Liver (tissue), 9 donors: ENCODE data around the gene MED27. TPM values are rescaled to one million over a fixed set of nuclear protein-coding genes. Genes with fewer than 3 reads are reported as not detected.

Source experiments
- DNase-seq: peaks from one replicate; pipeline ENCODE4 v3.0.0-alpha.2; 2017; ENCODE audit warnings: low spot score
- H3K27ac ChIP-seq, 2 donors: one replicate each; pipeline ENCODE4 v1.7.0; 2013; ENCODE audit warnings: inconsistent platforms in 2 of 2, low read length in 2 of 2, control low read depth in 1 of 2, low read depth in 1 of 2, mild to moderate bottlenecking in 1 of 2
- H3K27me3 ChIP-seq, 4 donors: one replicate each; pipeline versions ENCODE4 v1.6.1 to v1.7.0; 2013; ENCODE audit warnings: low read length in 3 of 4, inconsistent platforms in 1 of 4, mild to moderate bottlenecking in 1 of 4, moderate library complexity in 1 of 4; ENCODE audit not compliant: control insufficient read depth in 4 of 4, insufficient read depth in 4 of 4
- H3K36me3 ChIP-seq, 4 donors: one replicate each; pipeline versions ENCODE4 v1.6.1 to v1.7.0; 2013; ENCODE audit warnings: low read length in 3 of 4, mild to moderate bottlenecking in 3 of 4, low read depth in 1 of 4, moderate library complexity in 1 of 4; ENCODE audit not compliant: control insufficient read depth in 4 of 4, insufficient read depth in 3 of 4
- H3K4me1 ChIP-seq, 4 donors: one replicate each; pipeline versions ENCODE4 v1.6.1 to v1.7.0; 2013; ENCODE audit warnings: low read length in 3 of 4, mild to moderate bottlenecking in 3 of 4, moderate library complexity in 1 of 4; ENCODE audit not compliant: control insufficient read depth in 4 of 4, insufficient read depth in 4 of 4
- H3K4me3 ChIP-seq, 3 donors: one replicate each; pipeline versions ENCODE4 v1.6.1 to v1.7.0; 2013; ENCODE audit warnings: low read length in 3 of 3, control low read depth in 1 of 3, low read depth in 1 of 3, mild to moderate bottlenecking in 1 of 3
- H3K9ac ChIP-seq, 2 donors: one replicate each; pipeline ENCODE4 v1.7.0; 2013; ENCODE audit warnings: low read length in 2 of 2, mild to moderate bottlenecking in 2 of 2, moderate library complexity in 2 of 2, control low read depth in 1 of 2, low read depth in 1 of 2
- H3K9me3 ChIP-seq, 4 donors: one replicate each; pipeline versions ENCODE4 v1.6.1 to v1.7.0; 2013; ENCODE audit warnings: low read length in 3 of 4; ENCODE audit not compliant: control insufficient read depth in 4 of 4
- ATF3 ChIP-seq: IDR thresholded peaks from 2 replicates; pipeline ENCODE4 v1.6.1; 2016; ENCODE audit warnings: antibody characterized with exemption
- CTCF ChIP-seq: fragments of 150-350 bp; IDR thresholded peaks from 2 replicates; pipeline ENCODE4 v1.5.1; 2017; ENCODE audit warnings: improper control_type of control experiment, low read depth, low read length; ENCODE audit not compliant: missing input control
- FOXA2 ChIP-seq: IDR thresholded peaks from 2 replicates; pipeline ENCODE4 v1.6.1; 2016; ENCODE audit warnings: antibody characterized with exemption
- GABPA ChIP-seq, 2 donors: IDR thresholded peaks in 1 of 2; conservative IDR thresholded peaks in 1 of 2; 2 replicates each; pipeline ENCODE4 v1.6.1; 2016; ENCODE audit warnings: antibody characterized with exemption in 2 of 2, mild to moderate bottlenecking in 1 of 2, moderate library complexity in 1 of 2
- HNF4G ChIP-seq: IDR thresholded peaks from 2 replicates; pipeline ENCODE4 v1.6.1; 2016; ENCODE audit warnings: antibody characterized with exemption
- JUND ChIP-seq, 2 donors: IDR thresholded peaks; 2 replicates each; pipeline ENCODE4 v1.6.1; 2016; ENCODE audit warnings: antibody characterized with exemption in 2 of 2
- RAD21 ChIP-seq, 2 donors: IDR thresholded peaks; 2 replicates each; pipeline ENCODE4 v1.6.1; 2016; ENCODE audit warnings: antibody characterized with exemption in 2 of 2, mild to moderate bottlenecking in 2 of 2
- REST ChIP-seq: IDR thresholded peaks from 2 replicates; pipeline ENCODE4 v1.6.1; 2016; ENCODE audit warnings: antibody characterized with exemption, mild to moderate bottlenecking
- RXRA ChIP-seq, 2 donors: IDR thresholded peaks; 2 replicates each; pipeline ENCODE4 v1.6.1; 2017 to 2018; ENCODE audit warnings: antibody characterized with exemption in 2 of 2, mild to moderate bottlenecking in 1 of 2
- SP1 ChIP-seq: IDR thresholded peaks from 2 replicates; pipeline ENCODE4 v1.6.1; 2018; ENCODE audit warnings: antibody characterized with exemption, mild to moderate bottlenecking
- TAF1 ChIP-seq: conservative IDR thresholded peaks from 2 replicates; pipeline ENCODE4 v1.6.1; 2016; ENCODE audit warnings: antibody characterized with exemption, mild to moderate bottlenecking
- ZBTB33 ChIP-seq: IDR thresholded peaks from 2 replicates; pipeline ENCODE4 v1.6.1; 2016; ENCODE audit warnings: antibody characterized with exemption
- WGBS: extraction: QIAGEN DNeasy Blood & Tissue Kit; methylation state at CpG from one replicate; pipeline ENCODE4 v1.1.7; 2013; 5-methylcytosine and 5-hydroxymethylcytosine counted together
- polyA plus RNA-seq, 2 donors: library from polyadenylated mRNA; stranded (reverse) in 1 of 2; unstranded in 1 of 2; fragments of 200-250 nt in 1 of 2; fragments of >200 nt in 1 of 2; fragmentation: Nextera tagmentation in 1 of 2; extraction: Ambion mirVana in 1 of 2; gene quantifications; one replicate each; pipeline versions ENCODE4 v1.2.1 to v1.2.3, GENCODE V29; 2013 to 2015
- total RNA-seq, 2 donors: library from RNA; depleted of rRNA; stranded (reverse); fragments of >200 nt; gene quantifications; one replicate each; pipeline ENCODE4 v1.2.3, GENCODE V29; 2014
- donor health status: healthy.
- donor health status: healthy.
- donor health status: healthy.
- donor health status: healthy.
- donor health status: healthy.

Gene MED27
- total and polyA plus RNA-seq, 4 donors = 4.6 to 7.9 (median 5.5) TPM

- DNase-seq = no peak
- Histone ChIP-seq H3K27ac (no peak overlapping the region), H3K4me3 (no peak overlapping the region), H3K27me3 (no peaks in the 10 kb centered on the region), H3K9ac (no peak overlapping the region), H3K4me1 (peaks cover 3 to 12% (median 6%) of the 10 kb centered on the region in 4 donors), H3K36me3 (no peaks in the 10 kb centered on the region), H3K9me3 (no peaks in the 10 kb centered on the region)
- 92% methylated on average over 12 of the region's 12 CpGs for WGBS
- no peak for TF ChIP-seq RXRA (IDR thresholded peaks at IDR 0.05)
- no peak for TF ChIP-seq FOXA2
- no peak for TF ChIP-seq SP1
- no peak for TF ChIP-seq CTCF
- TF ChIP-seq REST = no peak
- TF ChIP-seq ATF3 = no peak
Observed at GRCh38 chr9:132008855-132009812, 70.5 kb downstream of the MED27 start.

- no peak for DNase-seq
- WGBS = 83% methylated on average over 8 of the region's 8 CpGs
- TF ChIP-seq HNF4G = no peak
- TF ChIP-seq REST = no peak
- TF ChIP-seq ZBTB33 = no peak
- no peak for TF ChIP-seq RAD21 (IDR thresholded peaks at IDR 0.05)
- TF ChIP-seq JUND (IDR thresholded peaks at IDR 0.05) = no peak
- TF ChIP-seq ATF3 = no peak
- no peak for TF ChIP-seq TAF1
- TF ChIP-seq GABPA (IDR thresholded peaks at IDR 0.05 in 1 of 2, conservative IDR thresholded peaks at IDR 0.05 in 1 of 2) = no peak
- TF ChIP-seq SP1 = no peak
- TF ChIP-seq CTCF = no peak
Observed at GRCh38 chr9:132008184-132008803, 71.4 kb downstream of the MED27 start.

More at GRCh38 chr9:132008184-132008803, 71.4 kb downstream of the MED27 start:
- Histone ChIP-seq H3K27ac (no peak overlapping the region), H3K9ac (no peak overlapping the region), H3K4me3 (no peak overlapping the region), H3K36me3 (no peaks in the 10 kb centered on the region), H3K27me3 (no peaks in the 10 kb centered on the region), H3K9me3 (no peaks in the 10 kb centered on the region), H3K4me1 (peaks cover 2 to 11% (median 5%) of the 10 kb centered on the region in 4 donors)
